ENCODE measurements around the gene SLC24A3.

- TF ChIP-seq CTCF (conservative IDR thresholded peaks at IDR 0.05; ENCODE audit: low read length) (no peak), EZH2phosphoT487 (IDR thresholded peaks at IDR 0.05; ENCODE audit: borderline replicate concordance, low read depth, low read length) (no peak)
These were observed 62.1 kb downstream of the SLC24A3 start for GRCh38 chr20:19274412-19275015.

Measured in OCI-LY7 (cell line).